ENCODE measurements around the gene CCDC150.
A peak's percentile ranks its signal among the peaks of the same experiment; 100 is the strongest.
"Not testable (repeated sequence)": the region's sequence is repeated elsewhere in the genome, so short reads cannot be mapped to it uniquely, and the experiment has no call there.

Gene CCDC150

DNA sequence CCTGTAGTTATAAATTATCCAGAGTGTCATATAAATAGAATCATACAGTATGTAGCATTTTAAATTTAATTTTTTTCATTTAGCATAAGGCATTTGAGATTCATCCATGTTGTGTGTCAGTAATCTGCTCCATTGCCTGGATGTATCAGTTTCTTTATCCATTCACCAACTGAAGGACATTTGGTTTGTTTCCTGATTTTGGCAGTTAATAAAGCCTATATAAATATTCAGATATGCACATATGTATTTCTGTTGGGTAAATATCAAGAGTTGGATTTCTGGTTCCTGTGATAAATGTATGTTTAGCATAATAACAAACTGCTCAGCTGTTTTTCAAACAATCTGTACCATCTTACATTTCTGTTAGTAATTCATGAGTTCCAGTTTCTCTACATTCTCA lies 39.9 kb downstream of the CCDC150 start:
- DNase-seq (ENCODE audit: low read depth) = no peak
- H3K4me3 ChIP-seq (ENCODE audit: low read depth, low read length) = no peak overlapping the region
- TF ChIP-seq, protein P1, sequence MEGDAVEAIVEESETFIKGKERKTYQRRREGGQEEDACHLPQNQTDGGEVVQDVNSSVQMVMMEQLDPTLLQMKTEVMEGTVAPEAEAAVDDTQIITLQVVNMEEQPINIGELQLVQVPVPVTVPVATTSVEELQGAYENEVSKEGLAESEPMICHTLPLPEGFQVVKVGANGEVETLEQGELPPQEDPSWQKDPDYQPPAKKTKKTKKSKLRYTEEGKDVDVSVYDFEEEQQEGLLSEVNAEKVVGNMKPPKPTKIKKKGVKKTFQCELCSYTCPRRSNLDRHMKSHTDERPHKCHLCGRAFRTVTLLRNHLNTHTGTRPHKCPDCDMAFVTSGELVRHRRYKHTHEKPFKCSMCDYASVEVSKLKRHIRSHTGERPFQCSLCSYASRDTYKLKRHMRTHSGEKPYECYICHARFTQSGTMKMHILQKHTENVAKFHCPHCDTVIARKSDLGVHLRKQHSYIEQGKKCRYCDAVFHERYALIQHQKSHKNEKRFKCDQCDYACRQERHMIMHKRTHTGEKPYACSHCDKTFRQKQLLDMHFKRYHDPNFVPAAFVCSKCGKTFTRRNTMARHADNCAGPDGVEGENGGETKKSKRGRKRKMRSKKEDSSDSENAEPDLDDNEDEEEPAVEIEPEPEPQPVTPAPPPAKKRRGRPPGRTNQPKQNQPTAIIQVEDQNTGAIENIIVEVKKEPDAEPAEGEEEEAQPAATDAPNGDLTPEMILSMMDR (conservative IDR thresholded peaks at IDR 0.05; ENCODE audit: low read depth, low read length) = no peak

DNA sequence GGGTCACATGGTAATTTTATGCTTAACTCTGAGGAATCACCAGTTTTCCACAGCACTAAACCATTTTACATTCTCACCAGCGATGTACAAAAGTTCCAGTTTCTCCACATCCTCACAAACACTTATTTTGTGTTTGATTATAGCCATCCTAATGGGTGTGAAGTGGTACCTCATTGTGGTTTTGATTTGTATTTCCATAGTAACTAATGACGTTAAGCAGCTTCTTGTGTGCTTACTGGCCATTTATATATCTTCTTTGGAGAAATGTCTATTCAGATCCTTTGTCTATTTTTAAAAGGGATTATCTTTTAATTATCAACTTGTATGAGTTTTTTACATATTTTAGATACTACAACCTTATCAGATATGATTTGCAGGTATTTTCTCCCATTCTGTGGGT lies 42.0 kb downstream of the CCDC150 start:
- H3K4me3 ChIP-seq (ENCODE audit: low read depth, low read length) = no peak overlapping the region
- TF ChIP-seq, protein P1 (conservative IDR thresholded peaks at IDR 0.05; ENCODE audit: low read depth, low read length) = no peak
- no peak for DNase-seq (ENCODE audit: low read depth)

DNA sequence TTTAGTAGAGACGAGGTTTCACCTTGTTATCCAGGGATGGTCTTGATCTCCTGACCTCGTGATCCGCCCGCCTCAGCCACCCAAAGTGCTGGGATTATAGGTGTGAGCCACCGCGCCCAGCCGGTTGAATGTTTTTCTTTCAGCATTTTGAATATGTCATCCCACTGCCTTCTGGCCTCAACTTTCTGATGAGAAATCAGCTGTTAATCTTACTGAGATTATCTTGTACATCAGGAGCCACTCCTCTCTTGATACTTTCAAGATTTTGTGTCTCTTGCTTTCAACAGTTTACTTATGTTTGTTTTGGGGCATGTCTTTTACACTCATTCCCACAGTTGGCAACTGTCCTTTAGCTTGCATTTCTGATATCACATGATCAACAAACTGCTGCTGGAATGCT lies 46.3 kb downstream of the CCDC150 start:
- TF ChIP-seq, protein P1 (conservative IDR thresholded peaks at IDR 0.05; ENCODE audit: low read depth, low read length) = no peak
- peak; percentile 9 for DNase-seq (ENCODE audit: low read depth)
- no peak overlapping the region for H3K4me3 ChIP-seq (ENCODE audit: low read depth, low read length)

DNA sequence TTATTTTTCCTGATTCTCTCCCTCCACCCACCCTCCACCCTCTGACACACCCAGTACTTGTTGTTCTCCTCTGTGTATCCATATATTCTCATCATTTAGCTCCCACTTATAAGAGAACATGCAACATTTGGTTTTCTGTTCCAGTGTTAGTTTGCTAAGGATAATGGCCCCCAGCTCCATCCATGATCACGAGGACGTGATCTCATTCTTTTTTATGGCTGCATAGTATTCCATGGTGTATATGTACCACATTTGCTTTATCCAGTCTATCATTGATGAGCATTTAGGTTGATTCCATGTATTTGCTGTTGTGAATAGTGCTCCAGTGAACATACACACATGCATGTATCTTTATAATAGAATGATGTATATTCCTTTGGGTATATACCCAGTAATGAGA lies 47.2 kb downstream of the CCDC150 start:
- not testable (repeated sequence) for DNase-seq (ENCODE audit: low read depth); H3K4me3 ChIP-seq (ENCODE audit: low read depth, low read length)

DNA sequence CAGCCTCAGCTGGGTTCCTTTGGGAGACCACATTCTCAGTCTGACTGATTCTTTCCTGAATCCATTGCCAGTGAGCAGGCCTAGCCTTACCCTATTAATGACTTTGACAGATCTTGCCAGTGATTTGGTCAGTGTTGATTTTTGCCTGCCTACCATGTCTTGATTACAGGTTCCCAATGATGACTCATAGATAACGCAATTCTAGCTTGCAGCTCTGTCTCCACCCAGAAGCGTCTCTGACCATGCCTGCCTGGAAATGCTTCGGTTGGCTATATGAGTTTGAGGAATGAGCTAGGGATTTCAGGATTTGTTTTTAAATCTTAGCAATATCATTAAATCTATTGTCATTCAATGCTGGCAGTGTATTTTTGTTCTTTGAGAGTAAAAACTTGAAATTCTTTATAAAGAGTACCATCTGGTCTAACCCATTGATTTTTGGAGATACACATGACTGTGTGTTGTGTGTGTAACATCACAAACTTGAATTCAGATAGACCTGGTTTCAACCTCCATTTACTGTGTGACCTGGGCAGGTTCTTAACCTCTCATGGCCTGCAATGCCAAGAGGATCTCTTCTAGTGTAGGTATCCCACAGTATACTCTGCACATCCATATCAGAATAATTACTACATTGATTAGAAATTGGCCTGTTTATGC lies 57.0 kb downstream of the CCDC150 start:
- DNase-seq (ENCODE audit: low read depth) = peak; percentile 78
- no peak overlapping the region for H3K4me3 ChIP-seq (ENCODE audit: low read depth, low read length)
- TF ChIP-seq, protein P1 (conservative IDR thresholded peaks at IDR 0.05; ENCODE audit: low read depth, low read length) = no peak

DNA sequence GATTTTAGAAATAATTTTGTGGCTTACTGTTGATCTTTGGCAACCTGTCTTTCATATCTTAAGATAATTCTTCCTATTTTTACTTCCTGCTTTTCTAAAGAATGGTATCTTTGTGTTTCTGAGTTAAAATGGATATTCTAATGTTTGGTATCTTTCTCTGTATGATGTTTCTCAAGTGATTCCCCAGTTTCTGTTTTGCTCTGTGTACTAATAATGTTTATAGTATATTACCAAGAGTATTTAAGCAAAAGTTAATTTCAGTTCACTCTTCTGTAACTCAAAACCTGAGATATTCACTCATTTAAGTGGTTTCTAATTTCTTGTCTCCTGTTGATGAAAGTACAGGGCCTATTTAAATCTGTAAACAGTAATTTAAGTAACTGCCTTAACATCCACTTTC lies 58.3 kb downstream of the CCDC150 start:
- H3K4me3 ChIP-seq (ENCODE audit: low read depth, low read length) = no peak overlapping the region
- DNase-seq (ENCODE audit: low read depth) = no peak
- TF ChIP-seq, protein P1 (conservative IDR thresholded peaks at IDR 0.05; ENCODE audit: low read depth, low read length) = no peak

DNA sequence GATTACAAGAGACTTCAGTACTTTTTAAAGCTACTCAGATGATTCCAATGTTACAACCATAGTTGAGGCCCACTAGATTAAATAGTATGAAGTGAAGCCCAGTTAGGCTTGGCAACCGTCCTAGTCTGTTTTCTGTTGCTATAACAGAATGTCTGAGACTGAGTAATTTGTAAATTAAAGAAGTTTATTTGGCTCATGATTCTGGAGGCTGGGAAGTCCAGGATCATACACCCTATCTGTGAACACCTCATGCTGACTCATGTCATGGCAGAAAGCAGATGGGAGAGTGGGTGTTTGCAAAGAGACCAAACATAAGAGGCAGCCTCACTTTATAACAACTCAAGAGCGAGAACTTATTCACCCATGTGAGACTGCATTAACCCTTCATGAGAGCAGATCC lies 63.1 kb downstream of the CCDC150 start:
- TF ChIP-seq, protein P1 (conservative IDR thresholded peaks at IDR 0.05; ENCODE audit: low read depth, low read length) = no peak
- DNase-seq (ENCODE audit: low read depth) = no peak
- H3K4me3 ChIP-seq (ENCODE audit: low read depth, low read length) = no peak overlapping the region
